Fibroblast of lung (primary cell): ENCODE results near the gene ANKRD65. TPM values are rescaled to one million over a fixed set of nuclear protein-coding genes. Genes with fewer than 3 reads are reported as not detected.

Experiments
- DNase-seq, 2 donors: peaks; one replicate each; pipeline versions ENCODE4 v3.0.0 to v3.0.0-alpha.2; 2010; ENCODE audit warnings: low read depth in 2 of 2
- H2AFZ ChIP-seq: 2 replicates; pipeline ENCODE4 v1.5.1; 2012; ENCODE audit warnings: low read length, control low read depth, inconsistent platforms
- H3K27ac ChIP-seq: 2 replicates; pipeline ENCODE4 v1.5.1; 2011; ENCODE audit warnings: low read length, control low read depth; ENCODE audit not compliant: insufficient read depth
- H3K27me3 ChIP-seq: 2 replicates; pipeline ENCODE4 v1.5.1; 2011; ENCODE audit warnings: mild to moderate bottlenecking, low read length; ENCODE audit not compliant: control insufficient read depth, insufficient read depth
- H3K36me3 ChIP-seq: 2 replicates; pipeline ENCODE4 v1.5.1; 2011; ENCODE audit warnings: low read length; ENCODE audit not compliant: control insufficient read depth, insufficient read depth
- H3K4me1 ChIP-seq: 2 replicates; pipeline ENCODE4 v1.5.1; 2011; ENCODE audit warnings: low read length; ENCODE audit not compliant: control insufficient read depth, insufficient read depth; ENCODE audit errors: extremely low read depth
- H3K4me2 ChIP-seq: 2 replicates; pipeline ENCODE4 v1.5.1; 2011; ENCODE audit warnings: low read length, control low read depth; ENCODE audit not compliant: insufficient read depth; ENCODE audit errors: extremely low read depth
- H3K4me3 ChIP-seq, 4 experiments: fragments of 200-600 bp in 1 of 4; sonication (generic) in 1 of 4; replicated peaks in 1 of 4; 2 replicates each; pipeline ENCODE4 v1.5.1; 2011 to 2016; ENCODE audit warnings: low read length in 4 of 4, low read depth in 3 of 4, mild to moderate bottlenecking in 3 of 4, control low read depth in 2 of 4, inconsistent platforms in 1 of 4, mixed read lengths in 1 of 4; ENCODE audit not compliant: insufficient read depth in 1 of 4; ENCODE audit errors: control extremely low read depth in 1 of 4
- H3K79me2 ChIP-seq: 2 replicates; pipeline ENCODE4 v1.5.1; 2012; ENCODE audit warnings: mild to moderate bottlenecking, low read length, inconsistent platforms; ENCODE audit not compliant: control insufficient read depth, insufficient read depth
- H3K9ac ChIP-seq: 2 replicates; pipeline ENCODE4 v1.5.1; 2011; ENCODE audit warnings: mild to moderate bottlenecking, low read length, control low read depth; ENCODE audit not compliant: insufficient read depth
- H3K9me3 ChIP-seq: 2 replicates; pipeline ENCODE4 v1.5.1; 2012; ENCODE audit warnings: low read depth, low read length; ENCODE audit not compliant: control insufficient read depth, insufficient read depth
- H4K20me1 ChIP-seq: 2 replicates; pipeline ENCODE4 v1.5.1; 2011; ENCODE audit warnings: low read length; ENCODE audit not compliant: control insufficient read depth, insufficient read depth; ENCODE audit errors: extremely low read depth
- EZH2 ChIP-seq: IDR thresholded peaks from 2 replicates; pipeline ENCODE4 v1.5.1; 2012; ENCODE audit warnings: low read length, control low read depth, mild to moderate bottlenecking; ENCODE audit errors: missing control alignments
- polyA plus RNA-seq, 2 donors: library from polyadenylated mRNA; depleted of rRNA in 1 of 2; stranded (reverse) in 1 of 2; unstranded in 1 of 2; fragments of >200 nt; gene quantifications; 2 replicates each; pipeline ENCODE4 v1.2.1, GENCODE V29; 2011 to 2012; ENCODE audit warnings: missing spikeins in 1 of 2
- total RNA-seq: library from RNA; depleted of rRNA; stranded (reverse); fragments of >200 nt; gene quantifications from 2 replicates; pipeline ENCODE4 v1.2.1, GENCODE V29; 2014
- TF ChIP-seq, protein P1 (sequence below), 2 donors: IDR thresholded peaks in 1 of 2; conservative IDR thresholded peaks in 1 of 2; 1 replicate in 1 of 2; 2 replicates in 1 of 2; pipeline ENCODE4 v1.5.1; 2011 to 2012; ENCODE audit warnings: low read length in 2 of 2, control low read depth in 1 of 2, inconsistent platforms in 1 of 2, low read depth in 1 of 2, mild to moderate bottlenecking in 1 of 2

ANKRD65 gene
- total and polyA plus RNA-seq, 2 donors (not counting 1 experiment from before 2014, with no cell fraction given) = 0.84 to 2.0 TPM

GRCh38 chr1:1393014-1393413 is 28.1 kb downstream of the ANKRD65 start:
- H3K9ac ChIP-seq = no peak overlapping the region
- peaks cover 7% of the 10 kb centered on the region for H3K4me1 ChIP-seq
- H4K20me1 ChIP-seq = no peaks in the 10 kb centered on the region
- no peaks in the 10 kb centered on the region for H3K27me3 ChIP-seq
- H3K9me3 ChIP-seq = no peaks in the 10 kb centered on the region
- no peak overlapping the region for H3K27ac ChIP-seq
- no peak for TF ChIP-seq EZH2
- TF ChIP-seq, protein P1, sequence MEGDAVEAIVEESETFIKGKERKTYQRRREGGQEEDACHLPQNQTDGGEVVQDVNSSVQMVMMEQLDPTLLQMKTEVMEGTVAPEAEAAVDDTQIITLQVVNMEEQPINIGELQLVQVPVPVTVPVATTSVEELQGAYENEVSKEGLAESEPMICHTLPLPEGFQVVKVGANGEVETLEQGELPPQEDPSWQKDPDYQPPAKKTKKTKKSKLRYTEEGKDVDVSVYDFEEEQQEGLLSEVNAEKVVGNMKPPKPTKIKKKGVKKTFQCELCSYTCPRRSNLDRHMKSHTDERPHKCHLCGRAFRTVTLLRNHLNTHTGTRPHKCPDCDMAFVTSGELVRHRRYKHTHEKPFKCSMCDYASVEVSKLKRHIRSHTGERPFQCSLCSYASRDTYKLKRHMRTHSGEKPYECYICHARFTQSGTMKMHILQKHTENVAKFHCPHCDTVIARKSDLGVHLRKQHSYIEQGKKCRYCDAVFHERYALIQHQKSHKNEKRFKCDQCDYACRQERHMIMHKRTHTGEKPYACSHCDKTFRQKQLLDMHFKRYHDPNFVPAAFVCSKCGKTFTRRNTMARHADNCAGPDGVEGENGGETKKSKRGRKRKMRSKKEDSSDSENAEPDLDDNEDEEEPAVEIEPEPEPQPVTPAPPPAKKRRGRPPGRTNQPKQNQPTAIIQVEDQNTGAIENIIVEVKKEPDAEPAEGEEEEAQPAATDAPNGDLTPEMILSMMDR (conservative IDR thresholded peaks at IDR 0.05 in 1 of 2, IDR thresholded peaks at IDR 0.05 in 1 of 2; ENCODE audit: low read depth in 1 of 2, low read length in 2 of 2) = no peak
- H3K79me2 ChIP-seq = peaks cover 27% of the 10 kb centered on the region
- H3K4me3 ChIP-seq = no peak overlapping the region
- no peak for DNase-seq
- no peak overlapping the region for H2AFZ ChIP-seq
- no peak overlapping the region for H3K4me2 ChIP-seq
- peaks cover 42% of the 10 kb centered on the region for H3K36me3 ChIP-seq

DNA sequence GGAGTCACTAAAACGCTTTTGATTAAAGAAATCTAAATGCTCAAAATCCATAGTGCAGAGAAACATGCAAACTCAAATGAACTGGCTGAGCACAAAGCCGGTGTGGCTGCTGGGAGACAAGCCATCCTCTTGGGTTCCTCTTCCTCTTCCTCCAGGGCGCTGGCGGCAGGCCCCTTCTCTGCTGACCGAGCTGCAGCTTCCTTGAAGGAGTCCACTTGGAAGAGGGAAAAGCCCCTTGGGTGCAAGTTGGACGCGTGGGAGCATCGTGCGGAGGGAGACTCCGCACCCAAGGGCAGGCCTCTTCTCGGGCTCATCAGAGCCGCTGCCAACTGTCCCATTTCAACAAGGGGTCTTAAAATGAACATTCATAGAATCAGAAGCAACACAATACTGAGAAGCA is 29.9 kb downstream of the ANKRD65 start:
- H4K20me1 ChIP-seq = no peaks in the 10 kb centered on the region

GRCh38 chr1:1390675-1391074 is 30.4 kb downstream of the ANKRD65 start:
- H3K9me3 ChIP-seq = no peaks in the 10 kb centered on the region
- H3K27ac ChIP-seq = no peak overlapping the region
- no peak overlapping the region for H2AFZ ChIP-seq
- peaks cover 14% of the 10 kb centered on the region for H3K79me2 ChIP-seq
- no peaks in the 10 kb centered on the region for H4K20me1 ChIP-seq
- no peak overlapping the region for H3K4me3 ChIP-seq
- no peak overlapping the region for H3K9ac ChIP-seq
- no peak for DNase-seq
- TF ChIP-seq, protein P1 (conservative IDR thresholded peaks at IDR 0.05 in 1 of 2, IDR thresholded peaks at IDR 0.05 in 1 of 2; ENCODE audit: low read depth in 1 of 2, low read length in 2 of 2) = no peak
- TF ChIP-seq EZH2 = no peak
- no peaks in the 10 kb centered on the region for H3K27me3 ChIP-seq
- no peaks in the 10 kb centered on the region for H3K4me1 ChIP-seq
- H3K36me3 ChIP-seq = peaks cover 44% of the 10 kb centered on the region
- no peak overlapping the region for H3K4me2 ChIP-seq

More for the DNA sequence above, 29.9 kb downstream of the ANKRD65 start:
- Histone ChIP-seq H3K27me3 (no peaks in the 10 kb centered on the region), H3K9ac (no peak overlapping the region), H3K36me3 (peaks cover 41% of the 10 kb centered on the region), H3K9me3 (no peaks in the 10 kb centered on the region), H2AFZ (no peak overlapping the region), H3K4me2 (no peak overlapping the region), H3K4me3 (no peak overlapping the region), H3K4me1 (no peaks in the 10 kb centered on the region), H3K27ac (no peak overlapping the region), H3K79me2 (peaks cover 15% of the 10 kb centered on the region)
- DNase-seq = no peak
- TF ChIP-seq, protein P1 (conservative IDR thresholded peaks at IDR 0.05 in 1 of 2, IDR thresholded peaks at IDR 0.05 in 1 of 2; ENCODE audit: low read depth in 1 of 2, low read length in 2 of 2) = no peak
- no peak for TF ChIP-seq EZH2
